HG02763 (cell line): ENCODE measurements around the gene SHMT2.
A peak's percentile ranks its signal among the peaks of the same experiment; 100 is the strongest.

ENCODE experiments used
- ATAC-seq: cut with Tn5 transposase; IDR thresholded peaks from one replicate; pipeline ENCODE4 v1.9.1; 2021; ENCODE audit warnings: mild to moderate bottlenecking, moderate library complexity; ENCODE audit not compliant: unreplicated experiment

SHMT2 gene

GRCh38 chr12:57213763-57214397 is 15.6 kb upstream of the SHMT2 start:
- ATAC-seq: no peak

- no peak for ATAC-seq
Measured at GRCh38 chr12:57214398-57214781, 15.1 kb upstream of the SHMT2 start.

GRCh38 chr12:57215065-57215464 is 14.4 kb upstream of the SHMT2 start:
- ATAC-seq: no peak

GRCh38 chr12:57215668-57216013 is 13.9 kb upstream of the SHMT2 start:
- peak; percentile 39 for ATAC-seq

- no peak for ATAC-seq
Measured at GRCh38 chr12:57216014-57216911, 13.2 kb upstream of the SHMT2 start, which contains the start of gene NXPH4. NXPH4 (plus strand) TSS chr12:57216794; CDS start chr12:57216970, 176 bp downstream.

GRCh38 chr12:57216921-57217879 is 12.3 kb upstream of the SHMT2 start:
- no peak for ATAC-seq

- ATAC-seq: no peak
Measured at GRCh38 chr12:57218030-57218853, 11.3 kb upstream of the SHMT2 start.

- ATAC-seq: no peak
Measured at GRCh38 chr12:57219205-57219992, 10.1 kb upstream of the SHMT2 start.

GRCh38 chr12:57219993-57220754 is 9.3 kb upstream of the SHMT2 start:
- no peak for ATAC-seq

- no peak for ATAC-seq
Measured at GRCh38 chr12:57220770-57221168, 8.7 kb upstream of the SHMT2 start.

GRCh38 chr12:57221169-57221917 is 8.2 kb upstream of the SHMT2 start:
- ATAC-seq: no peak

GRCh38 chr12:57222286-57223190 is 7.0 kb upstream of the SHMT2 start:
- no peak for ATAC-seq

- ATAC-seq: no peak
Measured at GRCh38 chr12:57223191-57224165, 6.0 kb upstream of the SHMT2 start.

- no peak for ATAC-seq
Measured at GRCh38 chr12:57224278-57224972, 5.1 kb upstream of the SHMT2 start.

GRCh38 chr12:57224973-57225679 is 4.4 kb upstream of the SHMT2 start:
- no peak for ATAC-seq
